Osteocyte (in vitro differentiated cells): ENCODE measurements around the gene EPHA3. TPM values are rescaled to one million over a fixed set of nuclear protein-coding genes. Genes with fewer than 3 reads are reported as not detected.

ENCODE experiments used
- DNase-seq: peaks from one replicate; pipeline ENCODE4 v3.0.0; 2021; ENCODE audit warnings: mixed read lengths; ENCODE audit not compliant: unreplicated experiment; ENCODE audit errors: extremely low spot score
- H3K27ac Mint-ChIP-seq: one replicate; pipeline ENCODE4 v1.8.0; 2021; ENCODE audit warnings: mild to moderate bottlenecking, mixed read lengths; ENCODE audit not compliant: unreplicated experiment
- H3K27me3 Mint-ChIP-seq: one replicate; pipeline ENCODE4 v1.8.0; 2021; ENCODE audit warnings: mixed read lengths; ENCODE audit not compliant: unreplicated experiment
- H3K36me3 Mint-ChIP-seq: one replicate; pipeline ENCODE4 v1.8.0; 2021; ENCODE audit warnings: mixed read lengths; ENCODE audit not compliant: unreplicated experiment
- H3K4me1 Mint-ChIP-seq: one replicate; pipeline ENCODE4 v1.8.0; 2021; ENCODE audit warnings: mixed read lengths; ENCODE audit not compliant: unreplicated experiment
- H3K4me3 Mint-ChIP-seq: one replicate; pipeline ENCODE4 v1.8.0; 2021; ENCODE audit warnings: mild to moderate bottlenecking, moderate library complexity, mixed read lengths; ENCODE audit not compliant: unreplicated experiment
- H3K9me3 Mint-ChIP-seq: one replicate; pipeline ENCODE4 v1.8.0; 2021; ENCODE audit warnings: mixed read lengths; ENCODE audit not compliant: unreplicated experiment
- CTCF ChIP-seq: fragments of 200-600 bp; sonication (generic); IDR thresholded peaks from 2 replicates; pipeline ENCODE4 v1.5.0; 2021; ENCODE audit warnings: antibody characterized with exemption, mild to moderate bottlenecking, moderate library complexity
- total RNA-seq: library from RNA; stranded (reverse); gene quantifications from 2 replicates; pipeline ENCODE4 v1.2.1, GENCODE V29; 2021

Gene EPHA3
- total RNA-seq, 1 donor from 2014 or later = 0.94 TPM

GRCh38 chr3:89402051-89402450 is 294.6 kb downstream of the EPHA3 start:
- no peak for DNase-seq
- Mint-ChIP-seq H3K4me1 (no peaks in the 10 kb centered on the region), H3K27ac (no peak overlapping the region), H3K36me3 (no peaks in the 10 kb centered on the region), H3K27me3 (peaks cover 17% of the 10 kb centered on the region), H3K4me3 (no peak overlapping the region), H3K9me3 (no peaks in the 10 kb centered on the region)
- no peak for TF ChIP-seq CTCF

GRCh38 chr3:89405176-89405575 is 297.8 kb downstream of the EPHA3 start:
- H3K27me3 Mint-ChIP-seq = peaks cover 25% of the 10 kb centered on the region
- DNase-seq = no peak
- no peaks in the 10 kb centered on the region for H3K9me3 Mint-ChIP-seq
- TF ChIP-seq CTCF = no peak
- no peaks in the 10 kb centered on the region for H3K4me1 Mint-ChIP-seq
- no peaks in the 10 kb centered on the region for H3K36me3 Mint-ChIP-seq
- no peak overlapping the region for H3K4me3 Mint-ChIP-seq
- H3K27ac Mint-ChIP-seq = no peak overlapping the region

DNA sequence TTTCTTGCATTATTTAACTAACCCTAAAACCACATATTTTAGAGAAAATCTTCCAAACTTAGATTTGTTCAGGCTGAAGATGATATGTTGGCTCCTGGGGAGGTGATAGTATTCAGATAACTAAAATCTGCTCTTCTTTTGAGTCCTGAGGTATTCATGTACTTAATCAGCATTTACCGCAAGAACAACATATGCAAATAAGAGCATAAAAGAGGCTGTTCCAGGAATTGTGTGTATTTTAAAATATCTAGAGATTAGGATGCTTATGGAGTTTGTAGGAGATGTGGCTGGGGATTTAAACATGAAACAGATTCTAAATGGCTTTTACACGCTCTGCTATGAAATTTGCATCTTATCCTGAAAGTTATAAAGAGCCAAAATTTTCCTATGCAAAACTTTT is 298.2 kb downstream of the EPHA3 start:
- no peak for DNase-seq
- H3K27me3 Mint-ChIP-seq = peaks cover 25% of the 10 kb centered on the region
- no peaks in the 10 kb centered on the region for H3K9me3 Mint-ChIP-seq
- TF ChIP-seq CTCF = no peak
- no peak overlapping the region for H3K4me3 Mint-ChIP-seq
- no peaks in the 10 kb centered on the region for H3K4me1 Mint-ChIP-seq
- H3K36me3 Mint-ChIP-seq = no peaks in the 10 kb centered on the region
- no peak overlapping the region for H3K27ac Mint-ChIP-seq

DNA sequence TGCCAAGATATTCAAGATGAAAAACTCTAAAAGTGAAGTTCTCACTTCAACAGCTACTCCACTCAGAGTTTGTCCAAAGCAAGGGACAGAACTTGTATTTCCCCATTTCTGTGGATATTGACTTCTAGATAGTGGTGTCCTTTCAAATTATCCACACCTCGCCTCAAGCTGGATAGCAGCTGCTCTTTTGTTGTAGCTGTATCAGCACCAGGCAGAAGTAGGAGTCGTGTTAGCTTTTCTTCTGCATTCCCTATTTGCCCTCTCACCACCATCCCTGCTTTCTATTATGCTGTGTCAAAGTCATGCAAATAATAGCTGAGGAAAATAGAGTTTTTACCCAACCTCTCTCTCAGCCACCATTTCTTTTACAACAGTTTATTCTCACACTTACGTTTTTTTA is 303.8 kb downstream of the EPHA3 start:
- Mint-ChIP-seq H3K36me3 (no peaks in the 10 kb centered on the region), H3K27me3 (peaks cover 9% of the 10 kb centered on the region), H3K27ac (no peak overlapping the region), H3K9me3 (no peaks in the 10 kb centered on the region), H3K4me1 (no peaks in the 10 kb centered on the region), H3K4me3 (no peak overlapping the region)
- DNase-seq = no peak
- TF ChIP-seq CTCF = no peak

DNA sequence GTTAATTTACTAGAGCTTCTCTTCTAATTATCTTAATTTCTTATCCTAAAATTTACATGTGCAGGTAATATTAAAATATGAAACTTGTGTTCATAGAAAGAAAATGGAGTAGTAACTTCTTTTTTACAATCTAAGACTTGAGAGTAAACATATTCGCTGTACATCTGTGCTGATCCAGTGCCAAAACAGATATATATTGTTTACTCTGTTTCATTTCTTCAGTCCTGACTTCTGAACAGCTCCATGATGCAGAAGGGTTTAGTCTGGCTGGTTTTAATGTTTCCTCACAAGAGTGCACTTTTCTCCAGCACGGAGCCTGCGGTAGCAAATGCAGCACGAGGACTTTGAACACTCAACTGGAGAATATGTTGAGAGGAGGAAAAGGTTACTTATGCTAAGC is 306.8 kb downstream of the EPHA3 start:
- DNase-seq = no peak
- peaks cover 2% of the 10 kb centered on the region for H3K27me3 Mint-ChIP-seq
- H3K27ac Mint-ChIP-seq = no peak overlapping the region
- H3K4me3 Mint-ChIP-seq = no peak overlapping the region
- H3K9me3 Mint-ChIP-seq = no peaks in the 10 kb centered on the region
- H3K36me3 Mint-ChIP-seq = no peaks in the 10 kb centered on the region
- H3K4me1 Mint-ChIP-seq = peaks cover 7% of the 10 kb centered on the region
- no peak for TF ChIP-seq CTCF
